OCI-LY1 (cell line): ENCODE results near the gene BRF1.

Experiments used
- EZH2 ChIP-seq: fragments of 200-600 bp; sonication (generic), shearing (Covaris generic); IDR thresholded peaks from 2 replicates; pipeline ENCODE4 v1.8.0; 2017; ENCODE audit warnings: borderline replicate concordance, mixed run types, mild to moderate bottlenecking, antibody characterized with exemption, low read length, moderate library complexity, mixed read lengths
- TF ChIP-seq, protein P1 (sequence below): fragments of 200-600 bp; sonication (generic), shearing (Covaris generic); IDR thresholded peaks from 2 replicates; pipeline ENCODE4 v1.5.1; 2017; ENCODE audit warnings: mild to moderate bottlenecking, antibody characterized with exemption, low read length, moderate library complexity, mixed read lengths

DNA sequence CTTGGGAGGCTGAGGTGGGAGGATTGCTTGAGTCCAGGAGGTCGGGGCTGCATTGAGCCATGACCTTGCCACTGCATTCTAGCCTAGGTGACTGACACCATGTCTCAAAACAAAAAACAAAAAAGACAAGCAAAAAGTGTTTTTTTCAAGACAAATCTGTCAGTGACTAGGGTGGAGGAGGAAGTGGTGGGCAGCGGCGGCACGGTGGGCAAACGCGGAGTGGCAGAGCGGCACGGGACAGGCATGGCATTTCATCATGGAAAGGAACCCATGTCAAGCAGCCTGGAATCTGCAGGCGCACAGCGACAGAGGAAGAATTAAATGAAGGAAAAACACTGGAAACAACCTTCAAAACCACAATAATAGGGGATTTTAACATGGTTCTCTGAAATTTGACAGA lies 56.5 kb downstream of the BRF1 start:
- TF ChIP-seq, protein P1, sequence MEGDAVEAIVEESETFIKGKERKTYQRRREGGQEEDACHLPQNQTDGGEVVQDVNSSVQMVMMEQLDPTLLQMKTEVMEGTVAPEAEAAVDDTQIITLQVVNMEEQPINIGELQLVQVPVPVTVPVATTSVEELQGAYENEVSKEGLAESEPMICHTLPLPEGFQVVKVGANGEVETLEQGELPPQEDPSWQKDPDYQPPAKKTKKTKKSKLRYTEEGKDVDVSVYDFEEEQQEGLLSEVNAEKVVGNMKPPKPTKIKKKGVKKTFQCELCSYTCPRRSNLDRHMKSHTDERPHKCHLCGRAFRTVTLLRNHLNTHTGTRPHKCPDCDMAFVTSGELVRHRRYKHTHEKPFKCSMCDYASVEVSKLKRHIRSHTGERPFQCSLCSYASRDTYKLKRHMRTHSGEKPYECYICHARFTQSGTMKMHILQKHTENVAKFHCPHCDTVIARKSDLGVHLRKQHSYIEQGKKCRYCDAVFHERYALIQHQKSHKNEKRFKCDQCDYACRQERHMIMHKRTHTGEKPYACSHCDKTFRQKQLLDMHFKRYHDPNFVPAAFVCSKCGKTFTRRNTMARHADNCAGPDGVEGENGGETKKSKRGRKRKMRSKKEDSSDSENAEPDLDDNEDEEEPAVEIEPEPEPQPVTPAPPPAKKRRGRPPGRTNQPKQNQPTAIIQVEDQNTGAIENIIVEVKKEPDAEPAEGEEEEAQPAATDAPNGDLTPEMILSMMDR = no peak
- no peak for TF ChIP-seq EZH2
